PC-9 (cell line): Measurements from ENCODE around the gene LAMTOR4.

Experiments
- CTCF ChIP-seq: fragments of 200-600 bp; sonication (generic); conservative IDR thresholded peaks from 2 replicates; pipeline ENCODE4 v1.6.1; 2017; ENCODE audit warnings: mixed run types, antibody characterized with exemption, mild to moderate bottlenecking, moderate library complexity
- EZH2 ChIP-seq: fragments of 200-600 bp; sonication (generic); IDR thresholded peaks from 2 replicates; pipeline ENCODE4 v1.8.0; 2017; ENCODE audit warnings: antibody characterized with exemption, low read depth

- TF ChIP-seq CTCF (no peak), EZH2 (no peak)
Measured at GRCh38 chr7:100128637-100128963, 20.1 kb upstream of the LAMTOR4 start.
